Activated CD8-positive, alpha-beta memory T cell treated with anti-CD3 and anti-CD28 coated beads, Interleukin-2, amount 50 U/mL, for 1 hour (primary cell): ENCODE data around the gene WIF1.

ENCODE experiments used
- DNase-seq: peaks from one replicate; pipeline ENCODE4 v3.0.0-alpha.2; 2020; ENCODE audit errors: extremely low read depth

Gene WIF1, protein sequence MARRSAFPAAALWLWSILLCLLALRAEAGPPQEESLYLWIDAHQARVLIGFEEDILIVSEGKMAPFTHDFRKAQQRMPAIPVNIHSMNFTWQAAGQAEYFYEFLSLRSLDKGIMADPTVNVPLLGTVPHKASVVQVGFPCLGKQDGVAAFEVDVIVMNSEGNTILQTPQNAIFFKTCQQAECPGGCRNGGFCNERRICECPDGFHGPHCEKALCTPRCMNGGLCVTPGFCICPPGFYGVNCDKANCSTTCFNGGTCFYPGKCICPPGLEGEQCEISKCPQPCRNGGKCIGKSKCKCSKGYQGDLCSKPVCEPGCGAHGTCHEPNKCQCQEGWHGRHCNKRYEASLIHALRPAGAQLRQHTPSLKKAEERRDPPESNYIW

GRCh38 chr12:65121049-65121955 lies at the start of gene WIF1:
Gene WIF1 (minus strand): TSS chr12:65121305. CDS start chr12:65121191, 114 bp downstream.
- no peak for DNase-seq

GRCh38 chr12:65170209-65170881 lies 49.2 kb upstream of the WIF1 start:
- peak; percentile 35 for DNase-seq

DNA sequence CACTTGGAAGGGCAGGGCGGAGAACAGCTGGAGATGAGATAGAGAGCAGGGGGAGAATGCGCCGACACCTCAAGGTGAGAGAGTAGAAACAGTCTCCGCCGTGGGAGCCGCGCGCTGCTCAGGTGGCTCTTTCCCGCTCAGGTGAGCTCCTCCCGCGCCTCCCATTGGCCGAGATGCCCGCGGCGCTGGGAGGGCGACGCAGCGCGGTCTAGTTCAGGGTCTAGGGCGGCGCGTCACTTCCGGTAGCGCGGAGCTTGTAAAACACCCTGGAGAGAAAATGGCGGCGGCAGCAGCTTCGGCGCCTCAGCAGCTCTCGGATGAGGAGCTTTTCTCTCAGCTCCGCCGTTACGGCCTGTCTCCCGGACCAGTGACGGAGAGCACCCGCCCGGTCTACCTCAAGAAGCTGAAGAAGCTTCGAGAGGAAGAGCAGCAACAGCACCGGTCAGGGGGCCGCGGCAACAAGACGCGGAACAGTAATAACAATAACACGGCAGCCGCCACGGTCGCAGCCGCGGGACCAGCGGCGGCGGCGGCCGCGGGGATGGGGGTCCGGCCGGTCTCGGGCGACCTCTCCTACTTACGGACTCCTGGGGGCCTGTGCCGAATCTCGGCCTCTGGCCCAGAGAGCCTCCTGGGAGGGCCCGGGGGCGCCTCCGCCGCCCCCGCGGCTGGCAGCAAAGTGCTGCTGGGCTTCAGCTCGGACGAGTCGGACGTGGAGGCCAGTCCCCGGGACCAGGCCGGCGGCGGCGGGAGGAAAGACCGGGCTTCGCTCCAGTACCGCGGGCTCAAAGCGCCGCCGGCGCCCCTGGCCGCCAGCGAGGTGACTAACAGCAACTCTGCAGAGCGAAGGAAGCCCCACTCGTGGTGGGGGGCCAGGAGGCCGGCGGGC lies 48.5 kb upstream of the WIF1 start, which contains the start of gene LEMD3:
Gene LEMD3 (plus strand): TSS at position 264 of the 889 bp plus-strand sequence. CDS start 14 bp downstream, at position 278.
- peak; percentile 89 for DNase-seq

GRCh38 chr12:65168681-65169319 lies 47.7 kb upstream of the WIF1 start:
- no peak for DNase-seq

DNA sequence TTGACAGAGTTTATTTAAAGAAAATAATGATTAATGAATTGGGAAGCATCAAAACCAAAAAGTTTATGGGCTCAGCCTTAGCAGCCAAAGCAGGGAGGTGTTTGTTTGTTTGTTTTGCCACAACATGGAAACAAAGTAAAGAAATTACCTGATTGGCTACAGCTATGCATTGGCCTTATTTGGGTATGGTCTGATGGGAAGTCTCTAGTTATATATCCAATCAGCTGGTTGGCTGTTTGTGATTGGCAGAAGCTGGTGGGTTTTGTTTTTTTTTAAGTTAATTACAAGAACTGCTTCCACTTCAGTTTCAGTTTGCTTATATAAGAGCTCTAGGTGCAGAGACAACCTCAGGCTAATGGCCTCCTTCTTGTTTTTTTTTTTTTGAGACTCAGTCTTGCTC lies 43.7 kb upstream of the WIF1 start:
- no peak for DNase-seq

- DNase-seq, result no peak
Observed at GRCh38 chr12:65164244-65164643, 43.1 kb upstream of the WIF1 start.

GRCh38 chr12:65162609-65163008 lies 41.5 kb upstream of the WIF1 start:
- no peak for DNase-seq

DNA sequence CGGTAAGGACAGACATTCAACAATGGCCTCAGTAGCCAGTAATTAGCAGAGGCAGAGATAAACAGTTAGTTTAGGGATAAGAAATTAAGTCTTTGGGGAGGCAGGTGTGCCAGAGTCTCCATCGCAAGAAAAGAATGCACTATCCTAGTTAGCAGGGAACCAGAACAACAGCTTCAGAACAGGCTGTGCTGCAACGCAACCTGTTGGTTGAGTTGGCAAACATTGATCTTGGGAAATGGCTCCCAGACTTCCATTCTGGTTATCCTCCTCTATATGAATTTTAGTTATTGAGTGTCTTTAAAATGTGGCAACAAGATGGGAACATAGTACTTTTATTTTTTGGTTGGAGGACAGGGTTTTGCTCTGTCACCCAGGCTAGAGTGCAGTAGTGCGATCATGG lies 36.0 kb upstream of the WIF1 start:
- DNase-seq, result no peak

DNA sequence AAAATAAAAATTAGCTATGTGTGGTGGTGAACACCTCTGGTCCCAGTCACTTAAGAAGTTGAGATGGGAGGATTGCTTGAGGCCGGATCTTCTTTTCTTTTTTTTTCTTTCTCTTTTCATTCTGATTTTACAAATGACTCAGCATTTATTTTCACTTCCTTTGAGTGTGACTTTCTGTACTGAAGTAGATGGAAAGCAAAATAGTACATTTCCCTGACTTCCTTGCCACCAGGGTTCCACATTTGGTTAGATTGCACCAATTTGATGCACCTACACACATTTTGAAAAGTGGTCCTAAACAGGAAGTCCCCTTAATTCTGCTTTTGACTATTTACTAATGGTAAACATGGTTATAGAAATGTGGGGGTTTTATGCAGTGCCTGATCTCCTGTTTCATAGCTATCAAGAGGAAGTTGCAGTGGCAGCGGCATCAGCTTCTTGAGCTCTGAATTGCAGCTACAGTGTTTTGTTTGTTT lies 35.3 kb upstream of the WIF1 start:
- no peak for DNase-seq

DNA sequence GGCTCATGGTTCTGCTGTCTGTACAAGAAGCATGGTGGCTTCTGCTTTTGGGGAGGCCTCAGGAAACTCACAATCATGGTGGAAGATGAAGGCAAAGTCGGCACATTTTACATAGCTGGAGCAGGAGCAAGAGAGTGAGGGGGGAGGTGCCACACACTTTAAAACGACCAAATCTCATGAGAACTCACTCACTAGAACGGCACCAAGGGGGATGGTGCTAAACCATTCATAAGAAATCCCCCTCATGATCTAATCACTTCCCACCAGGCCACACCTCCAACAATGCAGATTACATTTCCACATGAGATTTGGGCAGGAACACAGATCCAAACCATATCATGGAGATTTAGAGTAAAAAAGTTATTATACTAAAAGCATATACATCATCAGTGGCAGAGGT lies 34.7 kb upstream of the WIF1 start:
- no peak for DNase-seq

GRCh38 chr12:65152596-65152995 lies 31.5 kb upstream of the WIF1 start:
- DNase-seq, result no peak

GRCh38 chr12:65152012-65152411 lies 30.9 kb upstream of the WIF1 start:
- DNase-seq, result no peak

- DNase-seq, result no peak
Observed at GRCh38 chr12:65147312-65147905, 26.3 kb upstream of the WIF1 start.

- no peak for DNase-seq
Observed at GRCh38 chr12:65140738-65141137, 19.6 kb upstream of the WIF1 start.

- DNase-seq, result no peak
Observed at GRCh38 chr12:65139389-65139788, 18.3 kb upstream of the WIF1 start.

DNA sequence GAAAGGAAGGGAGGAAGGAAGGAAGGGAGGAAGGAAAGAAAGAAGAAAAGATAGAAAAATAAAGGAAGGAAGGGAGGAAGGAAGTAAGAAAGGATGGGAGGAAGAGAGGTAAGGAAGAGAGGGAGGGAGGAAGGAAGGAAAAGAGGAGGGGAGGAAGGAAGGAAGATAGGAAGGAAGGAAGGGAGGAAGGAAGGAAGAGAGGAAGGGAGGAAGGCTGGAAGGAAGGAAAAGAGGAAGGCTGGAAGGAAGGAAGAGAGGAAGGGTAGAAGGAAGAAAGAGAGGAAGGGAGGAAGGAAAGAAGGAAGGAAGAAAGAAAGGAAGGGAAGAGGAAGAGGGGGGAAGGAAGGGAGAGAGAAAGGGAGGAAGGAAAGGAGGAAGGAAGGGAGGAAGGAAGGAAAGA lies 12.8 kb upstream of the WIF1 start:
- no peak for DNase-seq

DNA sequence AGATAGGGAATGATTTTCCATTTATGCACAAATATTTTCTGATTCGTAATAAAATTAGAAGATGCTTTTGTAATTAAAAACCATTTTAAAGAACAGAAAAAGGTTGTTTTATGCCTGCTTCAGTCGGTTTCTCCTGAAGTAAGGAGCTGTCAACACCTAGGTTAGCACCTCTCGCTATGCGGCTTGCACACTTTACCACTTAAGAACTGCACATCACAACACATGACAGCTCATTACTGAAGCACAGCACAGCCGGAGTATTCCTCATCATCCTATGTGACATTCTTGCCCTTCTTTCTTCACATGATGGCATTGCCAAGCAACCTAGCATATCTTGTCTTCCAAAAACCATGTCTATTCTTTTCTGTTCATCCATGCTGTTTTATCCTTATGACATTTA lies 5.4 kb upstream of the WIF1 start:
- DNase-seq, result no peak

DNA sequence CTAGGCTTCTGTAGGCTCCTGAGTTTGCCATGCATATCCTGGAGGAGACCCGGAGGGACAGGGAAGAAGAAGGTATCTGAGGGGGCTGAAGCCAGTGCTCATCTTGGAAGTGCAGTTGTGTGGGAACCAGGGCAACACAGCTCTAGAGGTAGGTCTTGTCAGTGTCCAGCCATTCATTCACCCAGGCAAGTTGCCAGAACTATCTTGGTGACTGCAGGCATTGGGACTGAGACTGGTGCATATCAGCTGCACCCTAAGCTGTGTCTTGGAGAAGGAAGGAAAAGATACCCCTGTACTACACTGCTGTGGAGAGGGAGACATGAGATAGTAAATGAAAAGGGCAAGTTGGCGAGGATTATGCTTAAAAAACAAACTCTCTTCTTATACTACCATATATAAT lies 4.9 kb upstream of the WIF1 start:
- DNase-seq, result no peak

DNA sequence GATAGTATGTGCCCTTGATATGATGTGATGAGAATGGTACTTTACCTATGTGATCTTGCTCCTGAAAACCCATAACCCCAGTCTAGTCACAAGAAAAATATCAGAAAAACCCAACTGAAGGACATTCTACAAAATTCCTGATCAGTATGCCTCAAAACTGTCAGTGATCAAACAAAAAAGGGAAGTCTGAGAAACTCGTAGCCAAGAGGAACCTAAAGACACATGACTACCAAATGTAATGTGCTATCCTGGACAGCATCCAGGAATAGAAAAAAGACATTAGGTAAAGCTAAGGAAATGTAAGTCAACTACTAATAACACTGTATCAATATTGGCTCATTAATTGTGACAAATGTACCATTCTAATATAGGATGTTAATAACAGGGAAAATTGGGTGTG lies 4.1 kb upstream of the WIF1 start:
- no peak for DNase-seq

GRCh38 chr12:65123435-65124063 lies 2.4 kb upstream of the WIF1 start:
- DNase-seq, result no peak
